Body of pancreas (tissue), 4 donors: ENCODE measurements around the gene MIA3.

Experiments used
- CTCF ChIP-seq, 7 experiments: fragments of 450-650 bp in 4 of 7; fragments of 200-600 bp in 3 of 7; sonication (generic) in 3 of 7; IDR thresholded peaks; one replicate each; pipeline ENCODE4 v1.5.1; 2016 to 2019; ENCODE audit warnings: antibody characterized with exemption in 7 of 7
- POLR2A ChIP-seq, 3 donors: fragments of 450-650 bp; IDR thresholded peaks; one replicate each; pipeline ENCODE4 v1.6.1; 2016; ENCODE audit warnings: antibody characterized with exemption in 3 of 3, mild to moderate bottlenecking in 2 of 3

GRCh38 chr1:222600281-222600680 is 17.6 kb upstream of the MIA3 start:
- TF ChIP-seq CTCF (IDR thresholded peaks at IDR 0.05) (no peak), POLR2A (IDR thresholded peaks at IDR 0.05) (no peak)
